ENCODE results near the gene UBA1. TPM values are rescaled to one million over a fixed set of nuclear protein-coding genes. Genes with fewer than 3 reads are reported as not detected.

UBA1 gene
- total and polyA plus RNA-seq, 2 donors (not counting 3 experiments of a cell fraction or from before 2014, with no cell fraction given) = 237 to 297 TPM

DNA sequence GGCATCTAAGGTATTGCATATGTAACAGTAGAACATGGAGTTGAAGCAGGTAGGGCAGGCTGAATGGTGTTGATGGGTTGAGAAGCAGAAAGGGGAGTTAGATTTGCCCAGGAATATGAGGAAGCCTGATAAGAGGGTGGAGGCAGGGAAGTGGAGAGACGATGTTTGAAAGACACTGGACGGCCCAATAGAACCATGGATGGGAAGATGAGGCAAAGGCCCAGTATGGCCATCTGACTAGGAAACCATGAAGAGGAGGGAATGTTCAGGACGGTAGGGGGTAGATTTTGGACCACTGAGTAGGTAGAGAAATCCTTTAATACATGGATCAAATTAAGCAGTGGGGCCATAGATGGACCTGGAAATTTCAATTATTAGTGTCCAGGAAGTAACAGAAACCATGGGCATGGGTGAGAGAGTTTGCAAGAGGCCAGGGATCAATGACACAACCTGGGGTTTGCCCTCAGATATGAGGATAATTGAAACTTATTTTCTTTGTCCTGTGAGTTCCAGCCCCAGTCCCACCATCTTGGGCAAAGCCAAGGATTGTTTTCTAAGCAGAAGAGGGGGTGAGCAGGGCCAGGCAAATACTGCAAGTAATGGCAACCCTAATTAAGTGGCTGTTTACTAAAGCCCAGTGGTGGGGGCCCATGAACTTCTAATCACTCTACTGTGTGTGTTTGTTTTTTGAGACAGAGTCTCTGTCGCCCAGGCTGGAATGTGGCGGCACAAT, 36.7 kb downstream of the UBA1 start:
- TF ChIP-seq POLR2AphosphoS5 (IDR thresholded peaks at IDR 0.05; ENCODE audit: insufficient read depth, low read depth, low read length) (no peak), GATA2 (IDR thresholded peaks at IDR 0.05; ENCODE audit: insufficient read depth, insufficient read length, low read depth, low read length) (no peak), FOS (IDR thresholded peaks at IDR 0.05; ENCODE audit: borderline replicate concordance, insufficient read depth, low read length) (no peak), POLR2A (IDR thresholded peaks at IDR 0.05; ENCODE audit: low read depth, low read length) (no peak), EZH2 (IDR thresholded peaks at IDR 0.05; ENCODE audit: borderline replicate concordance, low read depth, low read length, severe bottlenecking) (no peak)
- TF ChIP-seq, protein P1, sequence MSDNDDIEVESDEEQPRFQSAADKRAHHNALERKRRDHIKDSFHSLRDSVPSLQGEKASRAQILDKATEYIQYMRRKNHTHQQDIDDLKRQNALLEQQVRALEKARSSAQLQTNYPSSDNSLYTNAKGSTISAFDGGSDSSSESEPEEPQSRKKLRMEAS (IDR thresholded peaks at IDR 0.05; ENCODE audit: insufficient read depth, insufficient read length) = no peak
- TF ChIP-seq, protein P2, sequence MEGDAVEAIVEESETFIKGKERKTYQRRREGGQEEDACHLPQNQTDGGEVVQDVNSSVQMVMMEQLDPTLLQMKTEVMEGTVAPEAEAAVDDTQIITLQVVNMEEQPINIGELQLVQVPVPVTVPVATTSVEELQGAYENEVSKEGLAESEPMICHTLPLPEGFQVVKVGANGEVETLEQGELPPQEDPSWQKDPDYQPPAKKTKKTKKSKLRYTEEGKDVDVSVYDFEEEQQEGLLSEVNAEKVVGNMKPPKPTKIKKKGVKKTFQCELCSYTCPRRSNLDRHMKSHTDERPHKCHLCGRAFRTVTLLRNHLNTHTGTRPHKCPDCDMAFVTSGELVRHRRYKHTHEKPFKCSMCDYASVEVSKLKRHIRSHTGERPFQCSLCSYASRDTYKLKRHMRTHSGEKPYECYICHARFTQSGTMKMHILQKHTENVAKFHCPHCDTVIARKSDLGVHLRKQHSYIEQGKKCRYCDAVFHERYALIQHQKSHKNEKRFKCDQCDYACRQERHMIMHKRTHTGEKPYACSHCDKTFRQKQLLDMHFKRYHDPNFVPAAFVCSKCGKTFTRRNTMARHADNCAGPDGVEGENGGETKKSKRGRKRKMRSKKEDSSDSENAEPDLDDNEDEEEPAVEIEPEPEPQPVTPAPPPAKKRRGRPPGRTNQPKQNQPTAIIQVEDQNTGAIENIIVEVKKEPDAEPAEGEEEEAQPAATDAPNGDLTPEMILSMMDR (IDR thresholded peaks at IDR 0.05; ENCODE audit: extremely low read depth in 1 of 2, insufficient read depth in 1 of 2, low read depth in 1 of 2, low read length in 2 of 2) = no peak
- Histone ChIP-seq H3K4me1 (ENCODE audit: control insufficient read depth, extremely low read depth, insufficient read depth, low read length) (peaks cover 3% of the 10 kb centered on the region), H4K20me1 (replicated peaks; ENCODE audit: control insufficient read depth, extremely low read depth, insufficient read depth, low read length) (no peaks in the 10 kb centered on the region), H3K4me2 (ENCODE audit: insufficient read depth, low read length) (no peak overlapping the region), H3K9me1 (replicated peaks; ENCODE audit: control insufficient read depth, extremely low read depth, insufficient read depth, low read length) (no peaks in the 10 kb centered on the region), H3K27ac (ENCODE audit: insufficient read depth, low read depth, low read length) (no peak overlapping the region), H2AFZ (ENCODE audit: low read depth, low read length) (no peak overlapping the region), H3K9me3 (replicated peaks; ENCODE audit: control insufficient read depth, insufficient read depth, low read length) (no peaks in the 10 kb centered on the region), H3K27me3 (ENCODE audit: control insufficient read depth in 2 of 2, insufficient read depth in 2 of 2, low read length in 2 of 2) (no peaks in the 10 kb centered on the region), H3K4me3 (replicated peaks in 1 of 3; ENCODE audit: insufficient read depth in 1 of 3, low read depth in 1 of 3, low read length in 3 of 3) (no peak overlapping the region), H3K9ac (replicated peaks; ENCODE audit: extremely low read depth, insufficient read depth, low read length) (no peak overlapping the region), H3K36me3 (ENCODE audit: control insufficient read depth in 2 of 2, extremely low read depth in 1 of 2, insufficient read depth in 2 of 2, low read length in 2 of 2) (peaks cover 2 to 19% of the 10 kb centered on the region in 2 experiments), H3K79me2 (ENCODE audit: control insufficient read depth, insufficient read depth, low read length) (peaks cover 5% of the 10 kb centered on the region)
- no TSS peak for BruUV-seq (replicated peaks)
- intact Hi-C loops (cut with micrococcal nuclease) = loop anchor here (5.0 kb wide), 1 partner anchor 152 kb away; no protein-coding TSS in a partner anchor
- FAIRE-seq (no peak), DNase-seq (ENCODE audit: low read depth, low spot score) (no peak)
- POLR2A ChIA-PET = no interaction called here
- CTCF ChIA-PET = no interaction called here
- dilution Hi-C loops (cut with MboI; ENCODE audit: extremely low pct_ligation_motif_present, low sequenced_read_pairs) = no loop called here

All from endothelial cell of umbilical vein (primary cell).